Fibroblast of mammary gland (primary cell): ENCODE results near the gene SEC24D.

Experiments used
- DNase-seq: peaks from one replicate; pipeline ENCODE4 v3.0.0-alpha.2; 2010; ENCODE audit warnings: low read depth
- H3K4me3 ChIP-seq: 2 replicates; pipeline ENCODE4 v1.5.1; 2011; ENCODE audit warnings: low read depth, mild to moderate bottlenecking, low read length, moderate library complexity; ENCODE audit not compliant: control insufficient read depth
- CTCF ChIP-seq: conservative IDR thresholded peaks from 2 replicates; pipeline ENCODE4 v1.5.1; 2011; ENCODE audit warnings: low read depth, low read length, inconsistent platforms; ENCODE audit not compliant: control insufficient read depth, insufficient read depth

The SEC24D gene

GRCh38 chr4:118682928-118683327 lies 153.0 kb downstream of the SEC24D start:
- peak; percentile 64 for TF ChIP-seq CTCF
- no peak overlapping the region for H3K4me3 ChIP-seq
- peak; percentile 47 for DNase-seq

- no peak overlapping the region for H3K4me3 ChIP-seq
- no peak for DNase-seq
- TF ChIP-seq CTCF, result no peak
These were observed 155.1 kb downstream of the SEC24D start for GRCh38 chr4:118680808-118681207.

GRCh38 chr4:118676128-118676527 lies 159.8 kb downstream of the SEC24D start:
- peak; percentile 25 for TF ChIP-seq CTCF
- H3K4me3 ChIP-seq, result no peak overlapping the region
- DNase-seq, result no peak
